NCI-H2081 treated with DMSO at 0.1 percent for 48 hours (cell line): Measurements from ENCODE around the gene CR2.
"Not testable (repeated sequence)": the region's sequence is repeated elsewhere in the genome, so short reads cannot be mapped to it uniquely, and the experiment has no call there.

Source experiments
- DNase-seq: peaks from one replicate; lab custom pipeline; 2025; lab: John Stamatoyannopoulos, UW

Gene CR2

DNA sequence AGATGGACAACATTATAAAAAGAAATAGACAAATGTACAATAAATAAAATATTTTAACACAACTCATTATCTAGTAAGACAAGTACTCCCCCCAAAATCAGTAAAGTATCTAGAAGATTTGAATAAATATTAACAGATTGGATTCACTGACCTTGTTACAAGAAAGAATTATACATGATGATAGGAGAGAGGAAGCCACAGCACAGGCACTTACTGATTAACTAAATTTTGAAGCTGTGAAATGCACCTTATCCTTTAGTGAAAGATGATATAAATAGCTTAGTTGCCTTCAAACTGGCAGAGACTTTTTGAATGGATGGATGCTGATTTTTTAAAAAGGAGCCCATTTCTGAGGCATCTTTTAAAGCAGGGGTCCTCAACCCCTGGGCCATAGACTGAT, 50.3 kb downstream of the CR2 start:
- no peak for DNase-seq

DNA sequence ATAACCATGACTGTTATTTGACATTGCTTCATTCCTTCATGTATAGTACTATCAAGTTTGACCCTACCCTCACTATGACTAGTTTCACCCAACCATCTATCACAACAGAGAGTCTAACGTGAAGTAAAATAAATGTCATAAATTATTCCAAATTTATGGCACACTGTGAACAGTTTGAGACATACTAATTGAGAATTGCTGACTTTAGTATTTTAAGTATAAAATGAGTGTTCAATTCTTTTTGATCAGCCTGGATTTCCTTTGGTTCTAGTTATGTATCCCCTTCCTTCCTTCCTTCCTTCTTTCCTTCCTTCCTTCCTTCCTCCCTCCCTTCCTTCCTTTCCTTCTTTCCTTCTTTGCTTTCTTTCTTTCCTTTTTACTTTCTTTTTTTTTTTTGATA, 56.3 kb downstream of the CR2 start:
- no peak for DNase-seq

DNA sequence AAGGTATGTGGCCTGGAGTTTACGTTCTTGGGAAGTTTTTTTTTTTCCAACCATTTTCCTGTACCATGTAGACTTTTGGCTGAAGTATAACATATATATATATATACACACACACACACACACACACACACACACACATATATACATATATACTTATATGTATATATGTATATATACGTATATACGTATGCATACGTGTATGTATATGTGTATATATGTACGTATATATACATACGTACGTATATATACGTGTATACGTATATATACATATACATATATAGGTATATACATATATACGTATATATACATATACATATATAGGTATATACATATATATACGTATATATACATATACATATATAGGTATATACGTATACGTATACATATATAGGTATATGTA, 60.8 kb downstream of the CR2 start:
- no peak for DNase-seq

DNA sequence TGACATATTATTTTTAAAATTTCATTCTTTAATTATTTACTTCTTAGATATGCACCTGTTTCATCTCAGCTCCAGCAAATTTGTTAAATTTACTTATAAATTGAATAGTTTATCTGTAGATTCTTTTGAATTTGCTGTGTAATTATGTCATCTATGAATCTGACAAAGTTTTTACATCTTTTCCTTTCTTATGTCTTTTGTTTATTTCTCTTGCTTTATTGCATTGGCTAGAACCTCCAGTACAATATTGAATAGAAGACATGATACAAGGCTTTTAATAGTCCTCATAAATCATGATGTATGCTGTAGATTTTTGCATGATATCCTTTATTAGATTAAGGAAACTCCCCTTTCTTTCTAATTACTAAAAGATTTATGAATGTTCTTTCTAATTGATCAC, 62.6 kb downstream of the CR2 start:
- DNase-seq, result no peak

DNA sequence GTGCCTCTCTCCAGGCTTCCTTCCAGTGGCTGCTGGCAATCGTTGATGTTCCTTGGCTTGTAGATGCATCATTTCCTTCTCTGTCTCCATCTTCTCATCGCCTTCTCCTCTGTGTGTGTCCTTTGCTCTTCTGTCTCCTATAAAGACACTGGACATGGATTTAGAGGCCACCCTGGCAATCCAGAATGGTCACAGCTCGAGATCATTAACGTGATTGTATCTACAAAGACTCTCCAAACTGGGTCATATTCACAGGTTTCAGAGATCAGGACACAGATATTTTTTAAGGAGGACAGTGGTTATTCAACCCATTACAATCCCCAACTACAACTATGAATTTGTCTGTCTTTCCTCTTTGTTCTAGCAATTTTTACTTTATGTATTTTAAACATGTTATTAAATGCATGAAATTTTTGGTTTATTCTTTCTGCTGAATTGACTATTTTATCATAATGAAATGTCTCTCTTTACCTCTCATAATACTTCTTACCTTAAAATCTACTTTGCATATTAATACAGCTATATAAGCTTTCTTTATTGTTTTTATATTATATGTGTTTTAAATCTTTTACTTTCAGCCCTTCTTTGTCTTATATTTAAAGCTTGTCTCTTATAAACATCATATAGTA, 64.6 kb downstream of the CR2 start:
- DNase-seq, result no peak

DNA sequence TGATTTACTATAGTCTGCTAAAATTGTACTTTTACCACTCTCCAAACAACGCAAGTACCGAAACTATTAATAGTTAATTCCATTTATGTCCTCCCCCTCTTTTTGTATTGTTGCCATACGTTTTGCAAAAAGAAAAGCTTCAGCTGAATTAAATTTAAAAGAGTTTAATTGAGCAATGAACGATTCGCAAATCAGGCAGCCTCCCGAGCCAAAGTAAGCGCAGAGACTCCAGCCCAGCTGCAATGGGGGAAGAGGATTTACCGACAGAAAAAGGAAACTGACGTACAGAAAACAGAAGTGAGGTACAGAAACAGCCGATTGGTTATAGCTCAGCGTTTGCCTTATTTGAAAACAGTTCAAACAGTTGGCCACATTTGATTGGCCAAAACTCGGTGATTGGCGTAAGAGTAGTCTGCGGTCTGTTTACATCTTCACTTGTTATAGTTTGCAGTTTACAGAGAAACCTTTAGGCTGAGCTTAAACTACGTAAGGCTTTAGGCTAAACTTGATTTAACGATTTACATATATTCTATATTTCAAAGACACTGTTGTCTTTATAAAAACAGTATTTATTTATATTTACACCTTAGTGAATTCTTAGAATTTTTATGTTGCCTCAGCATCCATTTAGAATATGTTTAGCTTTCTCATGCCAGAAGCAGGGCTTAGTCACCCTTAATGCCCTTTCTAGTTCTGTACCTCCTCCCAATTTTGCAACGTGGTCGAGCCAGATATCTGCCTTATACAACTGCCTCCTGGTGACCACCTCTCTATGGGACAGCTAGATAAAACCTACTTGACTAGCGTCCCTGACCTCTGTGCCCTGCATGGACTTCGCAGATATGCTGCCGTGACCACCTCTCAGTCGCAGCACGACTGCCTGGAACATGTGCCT, 65.6 kb downstream of the CR2 start:
- DNase-seq, result no peak

DNA sequence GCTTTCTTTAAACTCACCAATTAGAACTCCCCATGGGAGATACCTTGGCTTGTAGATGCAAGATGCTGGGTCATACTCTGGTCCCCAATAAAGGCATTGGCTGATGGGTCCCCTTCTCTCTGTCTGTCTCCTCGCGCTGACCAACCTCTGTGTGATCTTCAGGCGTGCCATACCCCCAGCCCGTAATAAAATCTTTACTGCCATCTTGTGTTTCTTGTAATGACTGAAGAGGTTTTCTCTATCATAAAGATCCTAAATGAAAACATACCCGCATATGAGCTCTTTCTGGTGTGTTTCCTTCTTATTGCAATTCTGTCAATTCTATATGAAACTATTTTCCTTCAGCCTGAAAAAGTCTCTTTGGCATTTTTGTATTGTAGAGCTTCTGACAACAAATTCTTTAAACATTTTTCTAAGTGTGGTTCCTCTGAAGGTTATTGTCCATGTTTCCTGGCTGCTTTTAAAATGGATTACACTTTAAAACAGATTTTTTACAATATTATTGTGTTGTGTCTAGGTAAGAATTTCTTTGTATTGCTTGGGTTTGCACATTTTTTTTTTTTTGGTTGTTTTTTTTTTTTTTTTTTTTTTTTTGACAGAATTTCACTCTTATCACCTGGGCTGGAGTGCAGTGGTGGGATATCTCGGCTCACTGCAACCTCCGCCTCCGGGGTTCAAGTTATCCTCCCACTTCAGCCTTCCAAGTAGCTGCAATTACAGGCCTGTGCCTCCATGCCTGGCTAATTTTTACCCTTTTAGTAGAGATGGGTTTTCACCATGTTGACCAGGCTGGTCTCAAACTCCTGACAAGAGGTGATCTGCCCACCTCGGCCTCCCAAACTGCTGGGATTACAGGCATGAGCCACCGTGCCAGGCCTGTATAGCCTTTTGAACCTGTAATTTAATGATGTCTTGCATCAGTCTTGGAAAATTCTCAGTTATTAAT, 66.5 kb downstream of the CR2 start:
- not testable (repeated sequence) for DNase-seq

DNA sequence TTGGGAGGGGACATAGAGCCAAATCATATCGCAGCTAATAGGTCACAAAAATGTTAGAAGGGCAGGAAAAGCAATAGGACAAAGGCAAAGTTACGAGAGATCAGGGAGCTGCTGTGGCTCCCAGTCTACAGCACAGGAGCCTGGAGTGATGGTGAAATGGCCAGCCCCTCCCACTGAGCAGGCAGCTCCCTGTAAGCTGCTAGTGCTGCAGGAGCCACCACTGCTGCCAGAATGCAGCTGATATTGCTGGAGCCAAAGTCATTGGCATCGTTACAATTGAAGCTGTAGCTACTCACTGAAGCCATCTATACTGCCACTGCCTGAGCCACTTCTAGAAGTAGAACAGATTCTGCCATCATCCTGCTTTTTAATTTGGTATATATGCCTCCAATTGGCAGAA, 71.1 kb downstream of the CR2 start:
- not testable (repeated sequence) for DNase-seq

DNA sequence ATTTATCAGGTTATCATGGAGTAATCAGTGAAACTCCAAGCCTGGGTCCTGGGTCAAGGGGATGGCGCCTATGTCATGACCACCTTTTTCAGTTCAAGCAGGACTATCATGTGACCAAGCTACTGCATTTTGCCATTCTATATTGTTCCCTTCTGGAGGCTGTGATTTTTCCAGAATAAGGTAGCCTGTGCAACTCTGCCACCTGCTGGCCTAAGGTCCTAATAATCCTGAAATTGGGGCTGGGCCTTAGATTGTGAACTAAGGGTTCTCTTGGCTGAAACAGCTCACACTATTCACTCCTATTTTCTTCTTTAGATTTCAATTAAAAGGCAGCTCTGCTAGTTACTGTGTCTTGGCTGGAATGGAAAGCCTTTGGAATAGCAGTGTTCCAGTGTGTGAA, 74.3 kb downstream of the CR2 start:
- DNase-seq, result not testable (repeated sequence)

DNA sequence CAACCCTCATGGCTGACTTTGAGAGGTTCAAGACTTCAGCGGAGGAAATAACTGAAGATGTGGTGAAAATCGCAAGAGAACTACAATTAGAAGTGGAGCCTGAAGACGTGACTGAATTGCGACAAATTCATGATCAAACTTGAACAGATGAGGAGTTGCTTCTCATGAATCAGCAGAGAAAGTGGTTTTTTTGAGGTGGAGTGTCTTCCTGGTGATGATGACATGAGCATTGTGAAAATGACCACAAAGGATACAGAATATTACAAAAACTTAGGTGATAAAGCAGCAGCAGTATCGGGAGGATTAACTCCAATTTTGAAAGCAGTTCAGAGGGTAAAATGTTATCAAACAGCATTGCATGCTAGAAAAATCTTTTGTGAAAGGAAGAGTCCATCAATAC, 82.1 kb downstream of the CR2 start:
- DNase-seq, result not testable (repeated sequence)
